ENCODE results near the gene P2RY2.

The P2RY2 gene

GRCh38 chr11:73210916-73211667 is 7.0 kb upstream of the P2RY2 start:
- no peak overlapping the region for H3K27ac ChIP-seq
- H3K79me2 ChIP-seq = no peaks in the 10 kb centered on the region
- H3K9ac ChIP-seq = no peak overlapping the region
- H3K9me3 ChIP-seq (ENCODE audit: control insufficient read depth, low read length) = no peaks in the 10 kb centered on the region
- no peaks in the 10 kb centered on the region for H3K36me3 ChIP-seq (ENCODE audit: control insufficient read depth, insufficient read depth, low read length)
- peaks cover 24% of the 10 kb centered on the region for H3K4me1 ChIP-seq
- no peak for TF ChIP-seq CTCF (IDR thresholded peaks at IDR 0.05)
- no peak overlapping the region for H3K4me2 ChIP-seq (ENCODE audit: low read length)
- no peaks in the 10 kb centered on the region for H3K27me3 ChIP-seq (ENCODE audit: control insufficient read depth, insufficient read depth, low read length)
- no peak overlapping the region for H3K4me3 ChIP-seq (ENCODE audit: low read depth, low read length)
- H2AFZ ChIP-seq = no peak overlapping the region

- no peaks in the 10 kb centered on the region for H3K9me3 ChIP-seq (ENCODE audit: control insufficient read depth, low read length)
- no peak overlapping the region for H3K4me3 ChIP-seq (ENCODE audit: low read depth, low read length)
- peaks cover 29% of the 10 kb centered on the region for H3K4me1 ChIP-seq
- H3K36me3 ChIP-seq (ENCODE audit: control insufficient read depth, insufficient read depth, low read length) = no peaks in the 10 kb centered on the region
- no peak for TF ChIP-seq CTCF (IDR thresholded peaks at IDR 0.05)
- no peak overlapping the region for H3K9ac ChIP-seq
- H2AFZ ChIP-seq = peak overlapping the region; percentile 28
- no peaks in the 10 kb centered on the region for H3K79me2 ChIP-seq
- peak overlapping the region; percentile 94 for H3K27ac ChIP-seq
- no peak overlapping the region for H3K4me2 ChIP-seq (ENCODE audit: low read length)
- H3K27me3 ChIP-seq (ENCODE audit: control insufficient read depth, insufficient read depth, low read length) = no peaks in the 10 kb centered on the region
Observed at GRCh38 chr11:73213196-73214143, 4.6 kb upstream of the P2RY2 start.

- no peaks in the 10 kb centered on the region for H3K9me3 ChIP-seq (ENCODE audit: control insufficient read depth, low read length)
- no peak overlapping the region for H3K4me3 ChIP-seq (ENCODE audit: low read depth, low read length)
- no peaks in the 10 kb centered on the region for H3K36me3 ChIP-seq (ENCODE audit: control insufficient read depth, insufficient read depth, low read length)
- no peaks in the 10 kb centered on the region for H3K79me2 ChIP-seq
- H3K4me2 ChIP-seq (ENCODE audit: low read length) = no peak overlapping the region
- no peak overlapping the region for H3K9ac ChIP-seq
- H3K27me3 ChIP-seq (ENCODE audit: control insufficient read depth, insufficient read depth, low read length) = no peaks in the 10 kb centered on the region
- TF ChIP-seq CTCF (IDR thresholded peaks at IDR 0.05) = no peak
- no peak overlapping the region for H2AFZ ChIP-seq
- H3K27ac ChIP-seq = peak overlapping the region; percentile 94
- H3K4me1 ChIP-seq = peaks cover 29% of the 10 kb centered on the region
Observed at GRCh38 chr11:73215191-73216134, 2.6 kb upstream of the P2RY2 start.

- Histone ChIP-seq H3K27ac (peak overlapping the region; percentile 94), H3K9ac (no peak overlapping the region), H3K4me3 (ENCODE audit: low read depth, low read length) (no peak overlapping the region), H3K9me3 (ENCODE audit: control insufficient read depth, low read length) (no peaks in the 10 kb centered on the region), H3K27me3 (ENCODE audit: control insufficient read depth, insufficient read depth, low read length) (no peaks in the 10 kb centered on the region), H3K36me3 (ENCODE audit: control insufficient read depth, insufficient read depth, low read length) (no peaks in the 10 kb centered on the region), H3K79me2 (no peaks in the 10 kb centered on the region), H3K4me2 (ENCODE audit: low read length) (no peak overlapping the region), H2AFZ (no peak overlapping the region), H3K4me1 (peaks cover 29% of the 10 kb centered on the region)
- TF ChIP-seq CTCF (IDR thresholded peaks at IDR 0.05) = no peak
Observed at GRCh38 chr11:73216465-73216864, 1.6 kb upstream of the P2RY2 start.
